Endometrial microvascular endothelial cells (primary cell): ENCODE measurements around the gene HMCN1. TPM values are rescaled to one million over a fixed set of nuclear protein-coding genes. Genes with fewer than 3 reads are reported as not detected.

ENCODE experiments used
- in situ Hi-C: cut with HindIII; loops from 2 replicates; pipeline ENCODE4 v1.10.0; 2017; ENCODE audit warnings: low sequenced_read_pairs, low pct_unique_long_range_greater_than_20kb; ENCODE audit errors: inconsistent ontology term
- total RNA-seq: library from RNA; depleted of rRNA; stranded (reverse); fragments of >200 nt; gene quantifications from one replicate; pipeline ENCODE4 v1.2.3, GENCODE V29; 2015; ENCODE audit errors: inconsistent ontology term

The HMCN1 gene
- total RNA-seq, 1 donor from 2014 or later, result under 0.01 TPM

- in situ Hi-C loops, result no loop called here
Observed at GRCh38 chr1:186218654-186219352, 484.6 kb downstream of the HMCN1 start.

GRCh38 chr1:186220067-186220466 is 485.9 kb downstream of the HMCN1 start:
- in situ Hi-C loops, result no loop called here

DNA sequence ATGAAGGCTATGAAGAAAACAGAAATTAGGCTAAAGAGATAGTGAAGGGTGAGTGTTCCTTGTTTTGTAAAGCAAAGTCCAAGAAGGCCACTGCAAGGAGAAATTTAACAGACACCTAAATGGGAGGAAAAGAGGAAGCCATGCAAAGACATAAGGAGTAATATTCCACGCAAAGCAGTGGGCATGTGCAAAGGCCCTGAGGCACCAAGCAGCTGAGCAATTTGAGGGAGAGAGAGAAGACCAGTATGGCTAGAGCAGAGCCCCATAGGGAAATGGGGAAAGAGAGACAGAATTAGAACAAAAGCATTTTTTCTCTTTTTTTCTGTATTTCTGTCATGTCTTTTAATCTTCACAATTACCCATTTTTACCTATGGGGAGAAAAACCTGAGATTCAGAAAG is 486.7 kb downstream of the HMCN1 start:
- in situ Hi-C loops, result no loop called here

- in situ Hi-C loops, result no loop called here
Observed at GRCh38 chr1:186225096-186225495, 490.9 kb downstream of the HMCN1 start.

DNA sequence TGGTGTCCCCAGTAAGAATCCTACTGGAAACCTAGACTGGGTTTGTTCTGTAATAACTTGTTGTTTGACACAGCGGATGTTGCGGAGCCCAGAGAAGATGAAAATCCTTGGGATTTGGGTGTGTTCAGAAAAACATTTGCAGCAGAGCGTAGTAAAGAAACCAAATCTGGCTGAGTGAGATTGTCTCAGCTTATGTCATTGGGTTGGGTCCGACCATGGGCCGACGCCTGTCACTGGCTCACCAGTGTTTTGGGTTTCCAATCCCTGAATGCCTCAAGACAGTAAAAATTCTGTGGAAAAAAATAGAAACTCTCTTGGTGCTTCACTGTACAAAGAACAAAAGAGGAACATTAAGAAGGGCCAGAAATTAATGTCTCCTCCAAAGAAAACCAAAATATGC is 494.6 kb downstream of the HMCN1 start:
- in situ Hi-C loops, result no loop called here

DNA sequence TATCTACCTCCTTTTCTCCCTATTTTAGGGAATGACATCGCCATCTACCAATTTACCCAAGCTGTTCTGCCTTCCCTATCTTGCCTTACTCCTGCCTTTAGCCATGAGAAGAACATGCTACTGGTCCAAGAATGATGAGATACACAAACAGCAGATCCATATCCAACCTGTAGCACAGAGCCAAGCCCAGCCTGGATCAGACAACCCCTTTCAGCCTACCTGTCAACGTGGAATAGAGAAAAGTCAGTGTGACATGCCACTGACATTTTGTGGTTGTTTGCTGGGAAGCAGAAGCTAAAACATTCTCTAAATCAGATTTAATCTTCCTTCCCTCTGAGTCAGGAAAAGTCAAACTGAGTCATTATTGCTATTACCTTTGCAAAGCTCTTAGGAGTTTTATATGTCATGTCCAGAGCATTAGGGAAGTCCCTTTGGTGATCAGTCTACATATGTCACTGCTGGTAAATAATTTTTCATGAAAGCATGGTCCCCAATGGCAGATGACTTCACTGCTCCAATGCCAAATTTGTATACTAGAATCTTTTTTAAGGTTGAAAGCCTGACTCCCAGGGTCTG is 497.8 kb downstream of the HMCN1 start:
- in situ Hi-C loops, result no loop called here

- in situ Hi-C loops, result no loop called here
Observed at GRCh38 chr1:186234976-186235686, 500.9 kb downstream of the HMCN1 start.

DNA sequence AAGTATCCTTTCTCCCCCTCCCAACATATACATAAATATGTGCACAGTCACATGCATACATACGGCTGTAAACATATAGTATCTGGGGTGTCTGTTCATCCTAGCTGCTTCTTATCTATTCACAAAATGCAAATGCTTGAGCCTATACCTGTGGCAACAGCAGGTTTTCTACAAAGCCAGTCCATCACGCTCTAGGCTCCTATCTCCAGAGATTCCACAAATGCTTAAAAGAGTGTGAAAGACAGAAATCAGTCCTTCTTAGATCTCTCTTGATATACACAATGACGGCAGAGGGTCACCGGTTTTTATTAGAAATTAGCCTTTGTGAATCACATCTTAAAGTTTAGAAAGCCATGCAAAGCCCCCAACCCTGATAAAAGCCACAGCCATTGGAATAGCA is 501.5 kb downstream of the HMCN1 start:
- in situ Hi-C loops, result no loop called here

GRCh38 chr1:186236921-186237320 is 502.7 kb downstream of the HMCN1 start:
- in situ Hi-C loops, result no loop called here

DNA sequence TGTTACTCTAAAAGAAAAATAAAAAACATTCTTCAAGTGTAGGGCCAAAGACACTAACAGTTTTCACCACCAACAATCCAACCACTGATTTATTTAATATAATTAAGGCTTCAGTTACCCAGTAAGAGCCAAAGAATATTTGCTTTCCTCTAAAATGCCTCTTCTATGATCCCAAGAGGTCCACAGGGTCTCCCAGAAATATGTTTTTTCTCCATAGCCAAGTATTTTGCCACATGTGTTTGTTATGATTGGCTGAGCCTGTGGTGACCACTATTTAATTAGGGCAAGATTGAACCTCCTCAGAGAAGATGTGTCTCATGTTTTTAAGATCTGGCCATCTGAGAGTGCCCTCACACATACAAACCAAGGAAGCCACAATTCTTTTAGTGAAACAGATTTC is 505.0 kb downstream of the HMCN1 start:
- in situ Hi-C loops, result no loop called here

DNA sequence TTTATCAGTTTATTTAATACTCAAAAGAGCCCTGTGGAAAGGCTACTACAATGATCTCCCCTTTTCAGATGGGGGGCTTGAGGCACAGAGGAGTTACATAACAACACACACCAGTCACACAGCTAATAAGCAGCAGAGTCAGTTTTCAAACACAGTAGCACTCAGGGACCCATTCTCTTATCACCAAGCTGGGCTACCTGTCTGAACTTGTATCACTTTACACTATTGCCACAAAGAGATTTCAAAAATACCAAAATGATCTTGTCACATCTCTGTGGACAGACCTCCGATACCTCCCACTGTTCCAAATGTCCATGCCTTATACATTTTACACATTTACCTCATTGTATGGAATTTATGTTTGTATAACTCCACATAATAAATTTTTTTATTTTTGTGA is 506.2 kb downstream of the HMCN1 start:
- in situ Hi-C loops, result no loop called here
